ENCODE measurements around the gene VPS37C.

DNA sequence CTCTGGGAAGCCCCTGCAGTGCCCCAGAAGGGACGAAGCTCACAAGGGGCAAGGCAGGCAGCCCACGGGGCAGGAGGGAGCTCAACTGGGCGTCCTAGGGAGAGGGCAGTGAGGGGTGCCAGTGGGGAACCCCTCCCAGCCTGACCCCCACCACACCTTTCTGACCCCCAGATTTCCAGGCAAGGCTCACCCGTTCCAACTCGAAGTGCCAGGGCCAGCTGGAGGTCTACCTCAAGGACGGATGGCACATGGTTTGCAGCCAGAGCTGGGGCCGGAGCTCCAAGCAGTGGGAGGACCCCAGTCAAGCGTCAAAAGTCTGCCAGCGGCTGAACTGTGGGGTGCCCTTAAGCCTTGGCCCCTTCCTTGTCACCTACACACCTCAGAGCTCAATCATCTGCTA lies 43.2 kb downstream of the VPS37C start:
- TF ChIP-seq, protein P1, sequence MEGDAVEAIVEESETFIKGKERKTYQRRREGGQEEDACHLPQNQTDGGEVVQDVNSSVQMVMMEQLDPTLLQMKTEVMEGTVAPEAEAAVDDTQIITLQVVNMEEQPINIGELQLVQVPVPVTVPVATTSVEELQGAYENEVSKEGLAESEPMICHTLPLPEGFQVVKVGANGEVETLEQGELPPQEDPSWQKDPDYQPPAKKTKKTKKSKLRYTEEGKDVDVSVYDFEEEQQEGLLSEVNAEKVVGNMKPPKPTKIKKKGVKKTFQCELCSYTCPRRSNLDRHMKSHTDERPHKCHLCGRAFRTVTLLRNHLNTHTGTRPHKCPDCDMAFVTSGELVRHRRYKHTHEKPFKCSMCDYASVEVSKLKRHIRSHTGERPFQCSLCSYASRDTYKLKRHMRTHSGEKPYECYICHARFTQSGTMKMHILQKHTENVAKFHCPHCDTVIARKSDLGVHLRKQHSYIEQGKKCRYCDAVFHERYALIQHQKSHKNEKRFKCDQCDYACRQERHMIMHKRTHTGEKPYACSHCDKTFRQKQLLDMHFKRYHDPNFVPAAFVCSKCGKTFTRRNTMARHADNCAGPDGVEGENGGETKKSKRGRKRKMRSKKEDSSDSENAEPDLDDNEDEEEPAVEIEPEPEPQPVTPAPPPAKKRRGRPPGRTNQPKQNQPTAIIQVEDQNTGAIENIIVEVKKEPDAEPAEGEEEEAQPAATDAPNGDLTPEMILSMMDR (IDR thresholded peaks at IDR 0.05 in 2 of 3, conservative IDR thresholded peaks at IDR 0.05 in 1 of 3; ENCODE audit: control insufficient read depth in 2 of 3, extremely low read depth in 1 of 3, insufficient read depth in 1 of 3, low read depth in 3 of 3, low read length in 3 of 3), result no peak
- TF ChIP-seq SMC3 (IDR thresholded peaks at IDR 0.05; ENCODE audit: borderline replicate concordance, low read length) (no peak), TCF12 (IDR thresholded peaks at IDR 0.05; ENCODE audit: low read depth, low read length) (no peak), DPF2 (IDR thresholded peaks at IDR 0.05) (no peak), EZH2 (IDR thresholded peaks at IDR 0.05; ENCODE audit: borderline replicate concordance, control insufficient read depth, low read depth, low read length) (no peak), MEF2A (IDR thresholded peaks at IDR 0.05; ENCODE audit: insufficient read depth, low read depth, low read length) (no peak), POLR2A (IDR thresholded peaks at IDR 0.05; ENCODE audit: low read depth, low read length) (no peak), NFIC (IDR thresholded peaks at IDR 0.05; ENCODE audit: low read depth, low read length) (no peak)

Data from GM12878 (cell line).